GM23338 (cell line): ENCODE measurements around the gene FAP. TPM values are rescaled to one million over a fixed set of nuclear protein-coding genes. Genes with fewer than 3 reads are reported as not detected.

ENCODE experiments used
- ATAC-seq: fragments of 200-7000 bp; cut with Tn5 transposase; 3 replicates; pipeline ENCODE4 v1.9.1; 2020
- DNase-seq: peaks from one replicate; pipeline ENCODE4 v3.0.0-alpha.2; 2015; ENCODE audit warnings: low spot score
- H2AFZ ChIP-seq: fragments of 200-600 bp; sonication (generic); 2 replicates; pipeline ENCODE4 v1.8.0; 2016; ENCODE audit warnings: antibody characterized with exemption, mild to moderate bottlenecking, moderate library complexity
- H3F3A ChIP-seq: fragments of 200-600 bp; sonication (generic); replicated peaks from 2 replicates; pipeline ENCODE4 v1.8.0; 2017; ENCODE audit warnings: antibody characterized with exemption, mixed run types, low read depth
- H3K27ac ChIP-seq: fragments of 200-600 bp; sonication (generic); 2 replicates; pipeline ENCODE4 v1.6.1; 2016; ENCODE audit warnings: low read depth
- H3K27me3 ChIP-seq: fragments of 200-600 bp; sonication (generic); 2 replicates; pipeline ENCODE4 v1.8.0; 2016; ENCODE audit warnings: mild to moderate bottlenecking, mixed run types, moderate library complexity; ENCODE audit not compliant: insufficient read depth
- H3K36me3 ChIP-seq: fragments of 200-600 bp; sonication (generic); 2 replicates; pipeline ENCODE4 v1.8.0; 2016; ENCODE audit warnings: mild to moderate bottlenecking; ENCODE audit not compliant: insufficient read depth
- H3K4me1 ChIP-seq: fragments of 200-600 bp; sonication (generic); 2 replicates; pipeline ENCODE4 v1.8.0; 2016; ENCODE audit warnings: mild to moderate bottlenecking, moderate library complexity; ENCODE audit not compliant: insufficient read depth
- H3K4me2 ChIP-seq: fragments of 200-600 bp; sonication (generic); 2 replicates; pipeline ENCODE4 v1.7.1; 2017; ENCODE audit warnings: mixed run types
- H3K4me3 ChIP-seq: fragments of 200-600 bp; sonication (generic); 2 replicates; pipeline ENCODE4 v1.6.1; 2016; ENCODE audit warnings: mixed run types
- H3K79me2 ChIP-seq: fragments of 200-600 bp; sonication (generic); replicated peaks from 2 replicates; pipeline ENCODE4 v1.8.0; 2017; ENCODE audit warnings: mild to moderate bottlenecking; ENCODE audit not compliant: insufficient read depth
- H3K9me2 ChIP-seq: fragments of 200-600 bp; sonication (generic); 2 replicates; pipeline ENCODE4 v1.8.0; 2017; ENCODE audit not compliant: insufficient read depth
- H4K20me1 ChIP-seq: fragments of 200-600 bp; sonication (generic); replicated peaks from 2 replicates; pipeline ENCODE4 v1.8.0; 2017; ENCODE audit warnings: mild to moderate bottlenecking; ENCODE audit not compliant: insufficient read depth
- H3K27ac Mint-ChIP-seq: 2 replicates; pipeline ENCODE4 v1.8.0; 2020; ENCODE audit warnings: inconsistent platforms, mild to moderate bottlenecking, moderate library complexity, mixed read lengths
- H3K27me3 Mint-ChIP-seq: 3 replicates; pipeline ENCODE4 v1.8.0; 2022; ENCODE audit warnings: low read depth, mild to moderate bottlenecking, moderate library complexity, mixed read lengths, inconsistent platforms; ENCODE audit not compliant: insufficient read depth, poor library complexity
- H3K36me3 Mint-ChIP-seq: 3 replicates; pipeline ENCODE4 v1.8.0; 2021; ENCODE audit warnings: low read depth, mild to moderate bottlenecking, inconsistent platforms, moderate library complexity, mixed read lengths
- H3K4me1 Mint-ChIP-seq: 3 replicates; pipeline ENCODE4 v1.8.0; 2020; ENCODE audit warnings: mild to moderate bottlenecking, inconsistent platforms, mixed read lengths
- H3K4me3 Mint-ChIP-seq: 3 replicates; pipeline ENCODE4 v1.8.0; 2021; ENCODE audit warnings: moderate library complexity, mild to moderate bottlenecking, inconsistent platforms, mixed read lengths
- H3K9me3 Mint-ChIP-seq: 3 replicates; pipeline ENCODE4 v1.8.0; 2020; ENCODE audit warnings: moderate library complexity, mild to moderate bottlenecking, inconsistent platforms, mixed read lengths
- CREB1 ChIP-seq: fragments of 250-450 bp; sonication (Bioruptor Pico); IDR thresholded peaks from 2 replicates; pipeline ENCODE4 v1.5.0; 2020; ENCODE audit warnings: low read depth, mild to moderate bottlenecking, moderate library complexity
- CTCF ChIP-seq, 2 experiments: fragments of 200-600 bp in 1 of 2; sonication (generic) in 1 of 2; conservative IDR thresholded peaks; 2 replicates each; pipeline versions ENCODE4 v1.5.1 to v1.6.1; 2016 to 2017; ENCODE audit warnings: antibody characterized with exemption in 2 of 2, low read depth in 2 of 2, mild to moderate bottlenecking in 2 of 2, moderate library complexity in 1 of 2
- ETS1 ChIP-seq: IDR thresholded peaks from 2 replicates; pipeline ENCODE4 v1.6.1; 2016; ENCODE audit warnings: antibody characterized with exemption
- EZH2 ChIP-seq: fragments of 200-600 bp; sonication (generic); IDR thresholded peaks from one replicate; pipeline ENCODE4 v1.8.0; 2017; ENCODE audit warnings: antibody characterized with exemption, mild to moderate bottlenecking, low read depth; ENCODE audit not compliant: unreplicated experiment
- EZH2phosphoT487 ChIP-seq: fragments of 200-600 bp; sonication (generic); IDR thresholded peaks from one replicate; pipeline ENCODE4 v1.8.1; 2018; ENCODE audit warnings: antibody characterized with exemption; ENCODE audit not compliant: unreplicated experiment
- JUNB ChIP-seq: IDR thresholded peaks from one replicate; pipeline ENCODE4 v1.6.1; 2016; ENCODE audit warnings: antibody characterized with exemption; ENCODE audit not compliant: unreplicated experiment
- NANOG ChIP-seq: IDR thresholded peaks from 2 replicates; pipeline ENCODE4 v1.6.1; 2016; ENCODE audit warnings: antibody characterized with exemption, borderline replicate concordance
- POLR2AphosphoS5 ChIP-seq: IDR thresholded peaks from 2 replicates; pipeline ENCODE4 v1.6.1; 2016; ENCODE audit warnings: antibody characterized with exemption, low read depth
- REST ChIP-seq: IDR thresholded peaks from one replicate; pipeline ENCODE4 v1.6.1; 2018; ENCODE audit warnings: antibody characterized with exemption; ENCODE audit not compliant: unreplicated experiment
- STAT1 ChIP-seq: IDR thresholded peaks from one replicate; pipeline ENCODE4 v1.6.1; 2016; ENCODE audit warnings: antibody characterized with exemption; ENCODE audit not compliant: unreplicated experiment
- ZNF114 ChIP-seq: fragments of 250-450 bp; sonication (Bioruptor Pico); IDR thresholded peaks from 2 replicates; pipeline ENCODE4 v1.5.0; 2020; ENCODE audit warnings: mild to moderate bottlenecking, moderate library complexity
- ZNF331 ChIP-seq: fragments of 250-450 bp; sonication (Bioruptor Pico); IDR thresholded peaks from 2 replicates; pipeline ENCODE4 v1.5.0; 2020; ENCODE audit warnings: low read depth, mild to moderate bottlenecking, moderate library complexity
- ZNF462 ChIP-seq: fragments of 250-450 bp; sonication (Bioruptor Pico); IDR thresholded peaks from 2 replicates; pipeline ENCODE4 v1.5.0; 2020; ENCODE audit warnings: mild to moderate bottlenecking, moderate library complexity
- polyA plus RNA-seq: library from polyadenylated mRNA; unstranded; fragments of >200 nt; fragmentation: Nextera tagmentation; extraction: Ambion mirVana; gene quantifications from 2 replicates; pipeline ENCODE4 v1.2.1, GENCODE V29; 2016
- total RNA-seq: library from RNA; depleted of rRNA; stranded (reverse); fragments of >200 nt; shearing (Covaris generic); gene quantifications from 2 replicates; pipeline ENCODE4 v1.2.3, GENCODE V29; 2014

Gene FAP
- total and polyA plus RNA-seq, 2 experiments from 2014 or later = not detected

GRCh38 chr2:162126111-162126519, 117.1 kb downstream of the FAP start:
- Histone ChIP-seq H3K9me2 (no peaks in the 10 kb centered on the region), H3F3A (no peaks in the 10 kb centered on the region), H3K79me2 (no peaks in the 10 kb centered on the region), H2AFZ (no peak overlapping the region; the same call in 1 of the 2 replicates), H3K4me2 (no peak overlapping the region), H3K27ac (no peak overlapping the region), H3K4me1 (no peaks in the 10 kb centered on the region), H3K27me3 (no peaks in the 10 kb centered on the region), H4K20me1 (no peaks in the 10 kb centered on the region), H3K4me3 (no peak overlapping the region), H3K36me3 (no peaks in the 10 kb centered on the region)
- Mint-ChIP-seq H3K27ac (no peak overlapping the region), H3K9me3 (no peaks in the 10 kb centered on the region), H3K27me3 (no peaks in the 10 kb centered on the region), H3K36me3 (no peaks in the 10 kb centered on the region), H3K4me1 (peaks cover 5% of the 10 kb centered on the region; the same call in 2 of the 3 replicates), H3K4me3 (no peak overlapping the region)
- TF ChIP-seq STAT1 = no peak
- TF ChIP-seq NANOG = no peak
- TF ChIP-seq REST = no peak
- TF ChIP-seq CTCF (conservative IDR thresholded peaks at IDR 0.05; ENCODE audit: low read depth in 2 of 2) = no peak
- no peak for TF ChIP-seq JUNB
- TF ChIP-seq ZNF331 (CRISPR knock-in tag) = no peak
- TF ChIP-seq CREB1 (CRISPR knock-in tag) = no peak
- TF ChIP-seq ETS1 = no peak
- TF ChIP-seq POLR2AphosphoS5 = no peak
- TF ChIP-seq EZH2phosphoT487 = no peak
- TF ChIP-seq ZNF114 (CRISPR knock-in tag) = no peak
- TF ChIP-seq EZH2 = no peak
- no peak for TF ChIP-seq ZNF462 (CRISPR knock-in tag)
- DNase-seq (no peak), ATAC-seq (no peak)
